Embryonic facial prominence (tissue), 1 donor: Measurements from ENCODE around the gene HIGD1B.

Experiments used
- DNase-seq: peaks from one replicate; pipeline ENCODE4 v3.0.0-alpha.2; 2016; ENCODE audit errors: extremely low spot score

HIGD1B gene

GRCh38 chr17:44837196-44837595 is 10.5 kb upstream of the HIGD1B start:
- no peak for DNase-seq

DNA sequence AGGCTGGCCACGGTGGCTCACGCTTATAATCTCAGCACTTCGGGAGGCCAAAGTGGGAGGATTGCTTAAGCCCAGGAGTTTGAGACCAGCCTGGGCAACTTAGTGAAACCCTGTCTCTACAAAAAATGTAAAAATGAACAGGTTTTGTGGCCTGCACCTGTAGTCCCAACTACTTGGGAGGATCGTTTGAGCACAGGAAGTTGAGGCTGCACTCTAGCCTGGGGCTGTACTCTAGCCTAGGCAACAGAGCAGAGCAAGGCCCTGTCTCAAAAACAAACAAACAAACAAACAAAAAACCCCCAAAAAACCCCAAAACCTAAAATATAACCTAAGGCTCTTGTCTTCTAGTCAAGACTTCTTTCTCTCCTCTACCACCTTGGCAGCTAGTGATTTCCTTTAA is 7.4 kb upstream of the HIGD1B start:
- DNase-seq: no peak

GRCh38 chr17:44840936-44841335 is 6.7 kb upstream of the HIGD1B start:
- no peak for DNase-seq

GRCh38 chr17:44842748-44843147 is 4.9 kb upstream of the HIGD1B start:
- no peak for DNase-seq

- no peak for DNase-seq
Measured at GRCh38 chr17:44844390-44844830, 3.3 kb upstream of the HIGD1B start.

GRCh38 chr17:44846206-44846605 is 1.5 kb upstream of the HIGD1B start:
- no peak for DNase-seq

- no peak for DNase-seq
Measured at GRCh38 chr17:44848257-44848795, 643 bp downstream of the HIGD1B start.

DNA sequence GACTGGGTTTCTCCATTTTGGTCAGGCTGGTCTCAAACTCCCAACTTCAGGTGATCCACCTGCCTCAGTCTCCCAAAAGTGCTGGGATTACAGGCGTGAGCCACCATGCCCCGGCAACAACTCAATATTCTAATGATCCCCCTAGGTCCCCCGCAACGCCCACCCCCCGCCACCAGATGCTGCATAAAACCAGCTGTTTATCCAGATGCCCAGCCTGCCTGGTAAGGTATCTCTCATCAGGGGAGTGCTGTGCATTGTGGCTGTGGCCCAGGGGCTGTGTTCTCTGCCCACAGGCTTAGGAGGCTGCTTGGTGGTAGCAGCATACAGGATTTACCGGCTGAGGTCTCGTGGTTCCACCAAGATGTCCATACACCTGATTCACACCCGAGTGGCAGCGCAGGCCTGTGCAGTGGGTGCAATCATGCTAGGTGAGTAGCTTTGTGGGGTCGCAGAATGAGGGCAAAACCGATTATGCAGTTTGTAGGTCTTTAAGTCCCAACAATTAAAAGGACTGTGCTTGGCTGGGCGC is 1.3 kb downstream of the HIGD1B start:
- DNase-seq: no peak

DNA sequence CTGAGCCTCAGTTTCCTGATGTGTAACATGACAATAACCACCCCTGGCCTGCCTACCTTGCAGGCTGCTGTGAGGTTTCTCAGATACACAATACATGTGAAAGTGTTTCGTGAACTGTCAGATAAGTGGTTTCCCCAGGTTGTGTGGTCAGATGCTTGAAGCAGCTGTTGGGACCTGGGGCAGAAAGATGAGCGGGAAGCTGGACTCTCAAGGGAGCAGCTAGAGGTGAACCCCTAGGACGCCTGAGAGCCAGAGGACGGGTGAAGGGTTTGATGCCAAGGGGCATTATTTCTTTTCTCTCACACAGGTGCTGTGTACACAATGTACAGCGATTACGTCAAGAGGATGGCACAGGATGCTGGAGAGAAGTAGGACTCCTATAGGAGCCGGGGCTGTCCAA is 2.3 kb downstream of the HIGD1B start:
- no peak for DNase-seq

DNA sequence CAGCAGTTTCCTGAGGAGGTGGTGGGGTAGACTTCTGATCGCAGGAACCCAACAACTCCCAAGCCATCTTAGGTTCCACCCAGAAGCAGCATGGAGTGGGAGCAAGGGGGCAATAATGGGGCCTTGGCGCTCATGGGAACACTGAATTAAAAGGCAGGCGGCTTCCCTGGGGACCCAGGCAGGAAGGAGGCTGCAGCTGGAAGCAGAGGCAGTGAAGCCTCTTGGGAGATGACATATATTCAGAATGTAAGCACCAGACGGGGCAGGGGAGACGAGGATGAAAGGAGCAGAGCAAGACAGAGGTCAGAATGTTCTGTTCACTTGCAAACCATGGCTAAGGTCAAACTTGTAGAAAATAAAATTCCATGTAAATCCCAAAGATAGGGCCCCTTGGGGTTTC is 2.9 kb downstream of the HIGD1B start:
- no peak for DNase-seq

DNA sequence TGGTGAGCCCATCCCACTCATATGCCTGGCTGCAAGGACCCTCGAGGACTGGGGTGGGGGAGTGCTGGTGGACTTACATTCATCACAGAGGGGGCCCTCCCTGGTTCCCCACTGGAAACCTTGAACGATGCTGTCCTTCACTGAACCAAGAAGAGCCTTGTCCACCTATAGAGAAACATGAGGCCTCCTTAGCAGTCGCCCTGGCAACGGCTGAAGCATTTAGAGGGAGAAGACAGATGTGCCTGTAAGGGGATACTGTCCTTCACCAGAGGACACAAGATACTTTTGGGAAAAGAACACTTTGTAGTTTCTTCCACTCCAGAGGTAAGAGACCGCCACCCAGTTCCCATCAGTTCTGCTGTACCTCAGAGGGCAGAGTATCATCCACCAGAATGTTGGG is 6.5 kb downstream of the HIGD1B start:
- DNase-seq: no peak

DNA sequence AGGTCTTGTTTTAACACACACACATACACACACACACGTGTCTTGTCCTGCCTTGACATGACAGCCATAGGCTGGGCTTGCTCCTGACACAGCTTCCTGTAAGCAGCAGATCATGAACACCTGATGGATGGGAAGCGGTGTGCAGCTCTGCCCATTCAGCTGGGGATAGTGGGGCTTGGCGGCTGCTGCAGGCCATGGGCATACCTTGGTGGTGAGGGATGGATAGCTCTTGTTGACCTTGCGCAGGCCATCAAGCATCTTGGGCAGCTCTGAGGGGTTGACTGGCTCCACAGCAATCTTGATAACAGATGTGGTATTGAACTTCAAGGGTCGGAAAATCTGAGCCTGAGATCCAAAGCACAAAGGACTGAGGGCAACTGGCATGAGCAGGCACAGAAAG is 12.0 kb downstream of the HIGD1B start:
- no peak for DNase-seq

GRCh38 chr17:44862278-44862914 is 14.7 kb downstream of the HIGD1B start:
- no peak for DNase-seq

DNA sequence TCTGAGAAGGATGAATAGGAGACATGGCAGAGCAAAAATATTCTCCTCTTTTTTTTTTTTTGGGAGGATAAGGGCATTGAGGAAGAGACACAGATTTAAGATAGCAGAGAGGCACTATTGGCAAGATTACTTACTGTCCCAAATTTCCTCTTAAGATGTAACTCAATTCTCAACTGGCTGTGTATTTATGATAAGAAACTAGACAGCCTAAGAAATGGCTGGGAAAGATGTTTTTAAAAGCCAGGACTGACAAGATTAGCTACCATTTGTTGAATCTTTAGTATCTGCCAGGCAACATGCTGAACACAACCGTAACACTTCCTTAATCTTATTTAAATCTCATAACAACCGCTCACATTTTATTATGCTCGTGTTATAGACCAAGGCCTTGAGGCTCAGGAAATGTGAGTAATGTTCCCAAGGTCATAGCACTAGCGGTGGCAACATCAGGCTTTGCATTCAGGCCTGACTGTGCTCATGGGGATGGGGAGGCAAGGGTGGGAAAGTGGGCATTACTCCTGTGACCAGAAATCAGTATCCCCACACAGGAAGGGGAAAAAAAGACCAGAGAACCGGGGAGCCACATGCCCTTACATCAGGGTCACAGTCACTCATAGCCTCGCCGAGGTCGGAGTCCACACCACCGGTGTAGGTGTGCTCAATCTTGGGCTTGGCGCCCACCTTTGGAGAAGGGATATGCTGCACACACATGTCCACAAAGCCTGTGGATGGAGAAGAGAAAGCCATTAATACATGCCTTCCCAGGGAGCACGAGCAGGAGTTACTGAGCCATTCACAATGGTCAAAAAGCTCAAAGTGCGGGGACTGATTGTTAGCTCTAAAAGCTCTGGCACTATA is 15.6 kb downstream of the HIGD1B start:
- DNase-seq: no peak

DNA sequence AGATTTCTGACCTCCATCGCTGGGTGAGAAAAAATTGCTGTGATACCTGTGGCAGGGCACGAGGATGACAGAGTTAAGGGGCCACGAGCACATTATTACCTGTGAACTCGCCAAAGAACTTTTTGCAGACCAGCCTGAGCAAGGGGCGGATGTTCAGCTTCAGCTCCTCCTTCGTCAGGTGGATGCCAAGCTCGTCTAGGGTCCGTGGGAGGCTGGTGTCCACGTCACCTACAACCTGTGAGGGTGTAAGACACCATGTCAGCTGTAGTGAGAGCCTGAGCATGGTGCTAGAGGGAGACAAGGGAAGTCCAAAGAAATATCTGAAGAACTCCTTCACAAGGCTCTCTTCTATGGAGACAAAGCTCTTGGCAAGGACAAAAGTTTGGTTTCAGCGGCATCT is 17.1 kb downstream of the HIGD1B start:
- no peak for DNase-seq

GRCh38 chr17:44865231-44865660 is 17.6 kb downstream of the HIGD1B start:
- peak; percentile 69 for DNase-seq

- no peak for DNase-seq
Measured at GRCh38 chr17:44865931-44866330, 18.2 kb downstream of the HIGD1B start.

DNA sequence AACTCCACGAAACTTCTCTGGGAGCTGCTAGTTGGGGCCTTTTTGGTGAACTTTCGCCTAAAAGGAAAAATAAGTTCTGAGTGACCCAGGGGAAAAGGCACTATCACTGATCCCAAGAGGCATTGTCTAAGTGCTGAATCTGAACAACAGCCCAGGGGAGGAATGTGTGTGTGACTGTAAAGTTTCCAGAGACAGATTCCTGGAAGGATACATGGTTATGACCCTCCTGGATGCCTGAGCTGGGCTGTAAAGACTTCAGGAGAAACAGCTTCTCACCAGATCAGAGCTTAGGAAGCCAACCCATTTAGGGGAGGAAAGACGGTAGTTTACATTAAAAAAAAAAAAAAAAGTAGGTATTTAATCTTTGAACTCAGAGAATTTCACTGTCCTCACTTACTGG is 20.2 kb downstream of the HIGD1B start:
- DNase-seq: no peak

GRCh38 chr17:44871556-44871955 is 23.9 kb downstream of the HIGD1B start:
- no peak for DNase-seq

GRCh38 chr17:44872131-44872768 is 24.6 kb downstream of the HIGD1B start:
- no peak for DNase-seq

GRCh38 chr17:44875761-44876160 is 28.1 kb downstream of the HIGD1B start:
- DNase-seq: no peak

DNA sequence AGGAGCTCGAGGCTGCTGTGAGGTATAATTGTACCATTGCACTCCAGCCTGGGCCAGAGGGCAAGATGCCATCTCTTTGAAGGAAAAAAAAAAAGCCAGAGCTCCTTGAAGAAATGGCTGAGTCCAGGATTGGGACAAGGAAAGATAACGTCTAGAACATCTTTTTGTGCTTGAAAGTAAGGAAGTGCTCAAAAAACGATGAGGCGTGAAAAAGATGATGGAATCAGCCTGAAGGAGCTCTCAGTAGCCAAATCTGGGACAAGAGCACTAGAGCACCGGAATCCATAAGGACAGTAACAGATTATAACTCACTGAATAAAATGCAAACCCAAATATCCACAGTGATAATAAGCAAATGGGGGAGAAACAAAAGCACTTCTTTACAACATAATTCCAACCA is 29.4 kb downstream of the HIGD1B start:
- no peak for DNase-seq
